Stimulated activated naive CD8-positive, alpha-beta T cell treated with anti-CD3 and anti-CD28 coated beads, Interleukin-15, amount 100 ng/mL, for 72 hours (primary cell): ENCODE data around the gene TRIM32.

Experiments
- ATAC-seq: fragments of 150-1000 bp; cut with Tn5 transposase; 2 replicates; pipeline ENCODE4 v1.10.0; 2021; ENCODE audit warnings: mild to moderate bottlenecking, moderate library complexity
- DNase-seq, 2 donors: peaks; one replicate each; pipeline ENCODE4 v3.0.0; 2021 to 2022
- H3K27ac Mint-ChIP-seq, 2 donors: one replicate each; pipeline ENCODE4 v1.8.0; 2022; ENCODE audit warnings: mild to moderate bottlenecking in 2 of 2, mixed read lengths in 2 of 2, moderate library complexity in 2 of 2
- H3K27me3 Mint-ChIP-seq: one replicate; pipeline ENCODE4 v1.8.0; 2022; ENCODE audit warnings: mixed read lengths
- H3K4me1 Mint-ChIP-seq: one replicate; pipeline ENCODE4 v1.8.0; 2022; ENCODE audit warnings: mild to moderate bottlenecking, mixed read lengths
- H3K4me3 Mint-ChIP-seq, 2 donors: one replicate each; pipeline ENCODE4 v1.8.0; 2022; ENCODE audit warnings: mild to moderate bottlenecking in 2 of 2, mixed read lengths in 2 of 2, moderate library complexity in 1 of 2
- H3K9me3 Mint-ChIP-seq, 2 donors: one replicate each; pipeline ENCODE4 v1.8.0; 2022; ENCODE audit warnings: mixed read lengths in 2 of 2

TRIM32 gene

DNA sequence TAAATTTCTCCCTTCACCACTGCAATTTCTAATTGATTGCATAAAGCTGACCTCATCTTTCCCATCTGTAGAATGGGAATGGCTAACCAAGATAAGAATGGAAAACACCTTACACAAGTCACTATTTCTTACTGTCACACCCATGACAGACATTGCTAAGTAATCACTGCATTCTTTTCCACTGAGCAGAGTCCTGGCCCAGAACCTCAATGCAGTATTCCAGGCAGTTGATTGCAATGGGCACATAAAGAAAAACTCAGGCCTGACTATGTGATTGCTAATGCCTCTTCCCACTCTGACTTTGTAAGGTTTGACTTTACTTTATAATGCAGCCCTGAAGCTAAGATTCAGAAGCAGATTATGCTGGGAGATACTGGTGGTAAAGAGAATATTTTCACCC lies 29.3 kb downstream of the TRIM32 start:
- DNase-seq (no peak), ATAC-seq (no peak)
- no peaks in the 10 kb centered on the region for H3K4me1 Mint-ChIP-seq
- no peak overlapping the region for H3K27ac Mint-ChIP-seq
- no peaks in the 10 kb centered on the region for H3K27me3 Mint-ChIP-seq
- H3K4me3 Mint-ChIP-seq = no peak overlapping the region
- peaks cover 8 to 10% of the 10 kb centered on the region in 2 donors for H3K9me3 Mint-ChIP-seq

DNA sequence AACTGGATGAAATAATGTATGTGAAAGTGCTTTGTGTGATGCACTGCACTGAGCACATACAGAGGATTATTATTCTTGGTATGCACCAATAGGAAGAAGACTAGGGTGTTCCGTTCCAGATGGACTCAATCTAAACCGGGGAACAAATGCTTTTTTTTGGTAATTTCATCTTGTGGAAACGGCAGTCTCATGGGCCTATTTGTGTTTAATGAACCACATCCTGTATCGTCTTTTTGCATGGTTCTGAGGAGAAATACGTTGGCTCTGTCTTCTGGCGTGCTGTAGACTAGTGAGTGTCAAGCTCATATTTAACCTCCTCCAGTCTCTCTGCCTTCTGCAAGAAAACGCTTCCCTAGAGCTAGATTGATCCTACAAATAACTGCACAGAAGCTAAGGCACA lies 30.0 kb downstream of the TRIM32 start:
- Mint-ChIP-seq H3K9me3 (peaks cover 10% of the 10 kb centered on the region in 2 donors), H3K27ac (no peak overlapping the region), H3K4me3 (no peak overlapping the region), H3K4me1 (no peaks in the 10 kb centered on the region), H3K27me3 (no peaks in the 10 kb centered on the region)
- ATAC-seq (no peak), DNase-seq (no peak)

DNA sequence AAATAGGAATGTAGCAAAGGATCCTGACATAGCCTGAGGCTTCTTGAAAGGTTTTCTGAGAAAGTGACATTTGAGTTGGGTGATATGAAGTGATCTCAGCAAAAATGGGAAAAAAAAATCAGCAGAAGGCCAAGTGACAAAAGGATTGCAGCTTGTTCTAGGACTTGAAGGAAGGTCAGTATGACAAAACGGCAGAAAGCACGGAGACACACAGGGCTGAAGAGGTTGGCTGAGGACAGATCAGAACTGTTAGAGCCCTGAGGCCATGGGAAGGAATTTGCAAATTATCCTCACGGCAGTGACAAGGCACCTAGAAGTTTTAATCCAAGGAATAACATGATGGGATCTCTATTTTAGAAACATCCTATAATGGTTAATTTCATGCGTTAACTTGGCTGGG lies 31.0 kb downstream of the TRIM32 start:
- Mint-ChIP-seq H3K9me3 (peaks cover 10% of the 10 kb centered on the region in 2 donors), H3K27ac (no peak overlapping the region), H3K27me3 (no peaks in the 10 kb centered on the region), H3K4me3 (no peak overlapping the region), H3K4me1 (no peaks in the 10 kb centered on the region)
- ATAC-seq = no peak
- no peak for DNase-seq

DNA sequence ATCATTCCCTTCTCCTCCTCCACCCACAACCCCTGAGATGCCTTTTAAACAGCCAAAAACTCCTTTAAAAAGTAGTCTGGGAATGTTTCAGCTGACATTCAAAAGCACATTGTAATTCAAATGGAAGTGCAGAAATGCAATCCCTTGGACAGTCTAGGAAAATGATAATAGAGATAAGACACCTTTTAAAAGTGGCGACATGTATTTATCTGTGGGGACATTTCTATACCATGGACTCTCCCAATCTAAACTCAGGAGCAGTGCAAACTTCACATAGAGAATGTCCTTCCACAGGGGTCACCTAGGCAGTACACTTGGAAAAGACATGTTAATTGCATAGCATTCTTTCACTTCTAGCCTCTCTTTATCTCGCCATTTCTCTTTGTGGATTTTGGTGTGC lies 33.0 kb downstream of the TRIM32 start:
- ATAC-seq = no peak
- Mint-ChIP-seq H3K27me3 (no peaks in the 10 kb centered on the region), H3K4me1 (no peaks in the 10 kb centered on the region), H3K4me3 (no peak overlapping the region), H3K27ac (peak overlapping the region in 1 of 2 donors; percentile 4), H3K9me3 (peaks cover 10% of the 10 kb centered on the region in 2 donors)
- no peak for DNase-seq

DNA sequence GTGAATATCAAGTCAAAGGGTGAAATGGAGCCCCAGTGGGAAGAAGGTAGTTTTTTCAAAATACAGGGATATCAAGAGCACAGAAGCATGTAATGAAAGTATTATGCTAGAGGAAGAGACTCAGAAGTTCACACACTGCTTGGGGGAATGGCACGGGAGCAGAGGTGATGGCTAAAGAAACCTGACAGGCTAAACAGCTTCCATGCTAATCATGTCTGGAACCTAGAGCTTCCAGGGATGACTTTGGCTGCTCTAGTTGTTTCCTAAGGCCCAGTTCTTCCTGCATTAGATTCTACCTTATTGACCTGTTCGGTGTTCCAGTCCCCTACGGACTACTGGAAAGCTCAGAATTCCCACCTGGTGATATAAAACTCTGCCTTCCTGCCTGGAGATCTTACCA lies 34.3 kb downstream of the TRIM32 start:
- H3K27me3 Mint-ChIP-seq = no peaks in the 10 kb centered on the region
- ATAC-seq (no peak), DNase-seq (no peak)
- H3K4me1 Mint-ChIP-seq = no peaks in the 10 kb centered on the region
- H3K4me3 Mint-ChIP-seq = no peak overlapping the region
- H3K27ac Mint-ChIP-seq = no peak overlapping the region
- peaks cover 10% of the 10 kb centered on the region in 2 donors for H3K9me3 Mint-ChIP-seq

DNA sequence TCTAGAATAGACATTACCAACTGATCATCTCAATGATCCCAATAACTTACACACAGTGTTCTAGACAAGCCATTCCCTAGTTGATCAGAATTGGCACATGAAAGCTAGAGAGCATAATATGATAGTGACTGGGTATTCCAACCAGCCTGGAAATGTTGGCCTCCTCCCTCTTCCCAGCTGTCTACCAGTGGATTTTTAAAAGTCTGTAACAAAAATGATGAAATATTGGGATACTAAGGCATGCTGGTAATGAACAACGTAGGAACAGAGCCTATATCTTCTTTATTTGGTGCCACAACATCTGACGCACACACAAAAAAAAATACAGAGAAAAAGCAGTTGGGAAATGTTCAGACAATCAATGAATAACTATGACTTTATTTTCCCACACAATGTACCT lies 34.8 kb downstream of the TRIM32 start:
- Mint-ChIP-seq H3K4me3 (no peak overlapping the region), H3K4me1 (no peaks in the 10 kb centered on the region), H3K9me3 (peaks cover 10% of the 10 kb centered on the region in 2 donors), H3K27me3 (no peaks in the 10 kb centered on the region), H3K27ac (no peak overlapping the region)
- DNase-seq (no peak), ATAC-seq (no peak)

DNA sequence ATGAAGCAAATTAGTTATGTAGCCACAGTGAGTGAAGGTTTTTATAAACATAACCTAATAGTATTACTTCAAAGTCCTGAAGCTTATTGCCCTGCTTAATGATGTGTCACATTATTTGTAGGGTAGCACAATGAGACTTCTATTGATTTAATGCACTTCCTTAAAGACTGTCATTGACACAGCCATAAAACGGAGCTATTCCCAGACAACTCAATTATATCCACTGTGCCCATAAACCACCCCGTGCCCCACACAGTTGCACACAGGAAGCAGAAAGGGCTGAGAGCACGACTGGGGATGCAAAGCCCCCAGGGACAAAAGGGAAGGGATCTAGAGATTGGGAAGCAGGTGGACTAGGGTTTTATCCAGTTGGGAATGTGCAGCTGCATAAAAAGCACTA lies 37.0 kb downstream of the TRIM32 start:
- H3K9me3 Mint-ChIP-seq = peaks cover 6 to 10% of the 10 kb centered on the region in 2 donors
- H3K4me3 Mint-ChIP-seq = no peak overlapping the region
- H3K4me1 Mint-ChIP-seq = no peaks in the 10 kb centered on the region
- ATAC-seq (no peak), DNase-seq (no peak)
- no peak overlapping the region for H3K27ac Mint-ChIP-seq
- H3K27me3 Mint-ChIP-seq = peaks cover 4% of the 10 kb centered on the region

DNA sequence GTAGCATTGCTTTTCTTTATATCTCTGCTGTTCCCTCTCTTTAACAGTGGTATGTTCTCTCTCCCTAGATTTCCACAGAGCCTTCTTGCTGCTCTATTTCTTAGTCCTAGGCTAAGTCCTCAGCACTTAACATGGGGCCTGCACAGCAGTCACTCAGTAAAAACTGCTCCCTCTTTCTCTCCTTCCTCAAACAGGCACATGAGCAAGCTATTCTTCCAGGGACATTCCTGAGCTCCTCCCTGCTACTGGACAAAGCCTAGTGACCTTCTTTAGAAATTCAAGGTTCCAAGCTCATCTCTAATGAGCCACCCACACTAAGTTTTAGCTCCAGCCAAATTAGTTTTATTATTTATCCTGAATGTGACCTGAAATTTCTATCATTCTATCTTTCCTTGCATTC lies 39.5 kb downstream of the TRIM32 start:
- peaks cover 7% of the 10 kb centered on the region for H3K27me3 Mint-ChIP-seq
- DNase-seq (no peak), ATAC-seq (no peak)
- no peaks in the 10 kb centered on the region for H3K9me3 Mint-ChIP-seq
- H3K4me3 Mint-ChIP-seq = no peak overlapping the region
- no peaks in the 10 kb centered on the region for H3K4me1 Mint-ChIP-seq
- H3K27ac Mint-ChIP-seq = no peak overlapping the region

DNA sequence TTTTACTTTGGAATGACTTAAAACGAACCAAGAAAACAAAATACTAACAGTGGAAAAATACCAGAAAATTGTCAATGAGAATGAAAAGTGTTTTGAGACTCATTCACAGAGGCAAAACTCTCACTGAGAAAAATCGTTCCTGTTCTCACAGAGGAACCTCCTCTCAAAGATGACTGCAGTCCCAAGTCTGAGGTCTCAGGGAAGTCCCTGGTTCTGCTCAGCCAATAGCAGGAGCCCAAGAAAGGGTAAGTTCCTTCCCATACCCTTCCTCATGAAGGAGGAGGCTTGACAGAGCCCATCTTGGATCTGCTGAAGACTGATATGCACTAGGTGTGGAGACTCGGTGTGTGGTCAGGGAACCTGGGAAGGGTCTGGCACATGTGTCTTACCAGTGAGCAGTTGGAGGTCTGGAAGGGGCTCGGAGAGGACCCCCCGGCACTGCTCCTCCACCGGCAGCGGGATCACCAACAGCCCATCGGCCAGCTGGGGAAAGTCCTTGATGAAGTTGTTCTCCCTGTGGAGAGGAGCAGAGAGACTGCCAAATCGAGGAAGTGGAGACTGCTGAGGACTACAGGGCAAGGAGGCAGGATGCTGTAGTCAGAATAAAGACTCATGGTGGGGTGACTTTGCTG lies 46.0 kb downstream of the TRIM32 start:
- DNase-seq (no peak), ATAC-seq (no peak)
- Mint-ChIP-seq H3K9me3 (no peaks in the 10 kb centered on the region), H3K27me3 (peaks cover 49% of the 10 kb centered on the region), H3K27ac (no peak overlapping the region), H3K4me1 (peaks cover 7% of the 10 kb centered on the region), H3K4me3 (no peak overlapping the region)

DNA sequence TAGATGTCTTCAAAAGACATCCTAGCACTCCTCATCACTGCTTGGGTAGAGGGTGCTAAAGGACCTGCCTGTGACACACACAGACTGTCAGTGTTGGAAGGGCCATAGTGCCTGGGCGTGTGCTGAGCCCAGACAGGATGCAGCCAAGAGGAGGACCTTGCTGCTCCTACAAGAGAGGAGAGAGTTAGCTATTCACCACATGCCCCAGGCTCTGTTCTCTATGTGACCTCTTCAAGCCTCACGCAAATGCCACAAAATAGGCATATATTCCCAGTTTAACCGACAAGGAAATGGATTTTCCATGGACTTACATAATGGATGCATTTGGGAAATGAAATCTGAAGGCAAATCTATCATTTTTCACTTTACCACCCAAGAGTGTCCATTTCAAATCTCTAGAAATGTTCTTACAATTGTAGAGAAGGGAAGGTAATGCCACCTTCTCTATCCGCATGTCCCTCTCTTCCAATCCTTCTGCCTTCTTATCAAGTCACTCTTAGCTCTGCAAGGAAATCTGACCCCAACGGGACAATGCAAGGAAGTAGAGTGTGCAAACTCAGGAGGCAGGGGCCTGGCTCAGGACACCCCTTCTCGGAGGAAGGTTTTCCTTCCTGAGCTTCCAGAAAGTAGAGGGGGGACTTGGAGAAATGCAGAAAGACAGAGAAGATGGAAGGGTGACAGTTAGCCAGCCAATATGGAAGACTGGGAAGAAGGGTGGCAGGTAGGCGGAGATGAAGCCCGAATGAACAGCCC lies 49.5 kb downstream of the TRIM32 start:
- H3K27me3 Mint-ChIP-seq = peaks cover 42% of the 10 kb centered on the region
- no peak overlapping the region for H3K4me3 Mint-ChIP-seq
- H3K27ac Mint-ChIP-seq = no peak overlapping the region
- ATAC-seq = no peak
- no peak for DNase-seq
- H3K4me1 Mint-ChIP-seq = peaks cover 7% of the 10 kb centered on the region
- no peaks in the 10 kb centered on the region for H3K9me3 Mint-ChIP-seq

DNA sequence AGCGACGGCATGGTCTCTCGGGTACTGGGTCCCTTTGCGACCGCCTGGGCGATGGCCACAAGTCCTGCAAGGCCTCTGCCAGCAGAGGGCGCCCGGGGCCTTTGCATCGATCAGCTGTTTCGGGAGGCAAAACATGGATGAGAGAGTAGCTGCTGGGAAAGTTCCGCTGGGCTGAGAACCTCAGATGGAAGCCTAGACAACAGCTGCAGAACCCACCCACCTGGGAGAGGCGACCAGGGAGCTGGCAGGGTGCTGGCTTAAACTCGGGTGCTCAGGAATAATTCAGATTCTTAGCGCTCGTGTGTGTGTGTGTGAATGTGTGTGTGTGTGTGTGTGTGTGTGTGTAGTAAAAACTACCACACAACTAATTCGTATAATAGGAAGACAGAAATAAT lies 50.0 kb downstream of the TRIM32 start:
- ATAC-seq = peak; percentile 65

DNA sequence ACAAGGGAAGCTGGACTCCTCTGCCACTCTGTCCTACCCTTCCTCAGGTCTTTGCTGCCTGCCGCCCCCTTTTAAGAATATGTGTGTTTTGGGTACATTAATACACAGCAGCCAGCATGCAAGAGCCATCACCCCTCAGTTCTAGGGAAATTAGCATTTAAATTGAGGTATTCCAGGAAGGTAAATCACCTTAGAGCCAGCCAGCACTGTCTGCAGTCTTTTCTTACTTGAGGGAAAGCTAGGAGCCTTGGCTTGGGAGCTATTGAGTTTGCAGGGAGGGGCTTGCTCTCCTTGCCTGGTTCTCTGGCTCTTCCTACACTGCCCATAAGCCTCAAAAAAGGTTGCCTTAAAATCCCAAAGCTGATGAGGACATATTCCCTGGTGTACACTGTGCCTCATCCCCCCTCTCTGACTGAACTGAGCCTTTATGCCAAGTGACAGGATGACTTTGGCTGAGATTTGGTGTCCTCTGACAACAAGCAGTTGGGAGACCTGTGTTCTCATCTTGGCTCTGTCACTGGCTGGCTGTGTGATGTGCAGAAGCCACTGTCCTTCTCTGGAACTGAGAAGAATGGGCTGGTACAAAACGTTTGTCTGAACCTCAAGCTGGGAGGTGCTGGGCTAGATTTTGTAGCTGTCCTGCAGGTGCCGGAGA lies 54.1 kb downstream of the TRIM32 start:
- Mint-ChIP-seq H3K9me3 (no peaks in the 10 kb centered on the region), H3K4me3 (no peak overlapping the region), H3K4me1 (peaks cover 7% of the 10 kb centered on the region), H3K27ac (no peak overlapping the region), H3K27me3 (peaks cover 22% of the 10 kb centered on the region)
- no peak for ATAC-seq
- DNase-seq = no peak

More for the DNA sequence above, 50.0 kb downstream of the TRIM32 start:
- Mint-ChIP-seq H3K4me1 (peaks cover 7% of the 10 kb centered on the region), H3K4me3 (no peak overlapping the region), H3K27ac (no peak overlapping the region), H3K27me3 (peaks cover 40% of the 10 kb centered on the region), H3K9me3 (no peaks in the 10 kb centered on the region)
- peak; percentile 53 to 54 for DNase-seq

DNA sequence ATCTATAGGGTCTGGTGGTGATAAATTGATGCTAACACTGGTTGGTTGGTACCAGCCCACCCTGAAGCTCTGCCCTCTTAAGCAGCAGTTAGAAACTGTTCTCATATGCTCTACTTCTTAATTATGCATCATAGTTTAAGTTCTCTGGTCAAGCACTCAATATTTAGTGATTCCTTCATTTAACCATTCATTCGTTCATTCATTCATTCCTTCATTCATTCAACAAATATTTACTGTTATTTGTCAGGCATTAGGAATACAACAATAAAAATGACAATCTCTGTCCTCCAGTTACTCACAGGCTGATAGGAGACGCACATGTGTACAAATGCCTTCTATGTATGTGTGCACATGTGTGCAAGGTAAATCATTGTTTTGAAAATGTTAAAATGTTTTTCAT lies 54.6 kb downstream of the TRIM32 start:
- Mint-ChIP-seq H3K27me3 (peaks cover 19% of the 10 kb centered on the region), H3K9me3 (no peaks in the 10 kb centered on the region), H3K27ac (no peak overlapping the region), H3K4me1 (peaks cover 5% of the 10 kb centered on the region), H3K4me3 (no peak overlapping the region)
- DNase-seq (no peak), ATAC-seq (no peak)

DNA sequence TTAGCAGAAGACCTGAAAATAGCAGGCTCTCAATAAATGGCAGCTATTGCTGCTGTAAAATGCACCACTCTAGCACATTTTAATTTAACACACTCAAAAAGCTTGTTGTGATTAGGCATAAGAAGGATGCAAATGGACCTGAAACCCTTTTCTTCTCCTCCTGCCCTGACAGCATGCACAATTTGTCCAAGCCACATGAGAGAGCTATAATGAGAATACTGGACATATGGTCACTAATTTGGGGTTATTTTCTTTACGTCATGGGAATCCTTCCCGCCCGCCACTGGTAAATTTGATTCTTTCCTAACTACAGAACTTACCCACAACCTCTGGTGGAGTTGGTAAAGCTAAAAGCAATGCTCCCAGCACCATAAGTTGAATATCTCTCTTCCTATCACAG lies 62.1 kb downstream of the TRIM32 start:
- no peak overlapping the region for H3K27ac Mint-ChIP-seq
- no peaks in the 10 kb centered on the region for H3K4me1 Mint-ChIP-seq
- H3K9me3 Mint-ChIP-seq = no peaks in the 10 kb centered on the region
- DNase-seq (no peak), ATAC-seq (no peak)
- no peak overlapping the region for H3K4me3 Mint-ChIP-seq
- H3K27me3 Mint-ChIP-seq = peaks cover 37% of the 10 kb centered on the region

DNA sequence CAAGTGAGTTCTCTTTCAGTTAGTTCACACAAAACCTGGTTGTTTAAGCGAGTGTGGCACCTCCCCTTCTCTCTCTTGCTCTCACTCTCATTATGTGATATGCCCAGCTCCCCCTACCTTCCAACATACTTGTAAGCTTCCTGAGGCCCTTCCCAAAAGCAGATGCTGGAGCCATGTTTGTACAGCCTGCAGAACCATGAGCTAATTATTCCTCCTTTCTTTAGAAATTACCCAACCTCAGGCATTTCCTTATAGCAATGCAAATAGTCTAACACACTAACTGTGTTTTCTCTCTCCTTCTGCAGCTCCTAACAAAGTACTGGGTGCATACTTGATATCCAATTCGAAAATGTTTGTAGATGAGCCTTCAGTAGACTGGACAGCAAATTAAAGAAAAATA lies 62.7 kb downstream of the TRIM32 start:
- H3K27me3 Mint-ChIP-seq = peaks cover 37% of the 10 kb centered on the region
- no peaks in the 10 kb centered on the region for H3K4me1 Mint-ChIP-seq
- no peaks in the 10 kb centered on the region for H3K9me3 Mint-ChIP-seq
- DNase-seq (no peak), ATAC-seq (no peak)
- no peak overlapping the region for H3K4me3 Mint-ChIP-seq
- H3K27ac Mint-ChIP-seq = no peak overlapping the region

DNA sequence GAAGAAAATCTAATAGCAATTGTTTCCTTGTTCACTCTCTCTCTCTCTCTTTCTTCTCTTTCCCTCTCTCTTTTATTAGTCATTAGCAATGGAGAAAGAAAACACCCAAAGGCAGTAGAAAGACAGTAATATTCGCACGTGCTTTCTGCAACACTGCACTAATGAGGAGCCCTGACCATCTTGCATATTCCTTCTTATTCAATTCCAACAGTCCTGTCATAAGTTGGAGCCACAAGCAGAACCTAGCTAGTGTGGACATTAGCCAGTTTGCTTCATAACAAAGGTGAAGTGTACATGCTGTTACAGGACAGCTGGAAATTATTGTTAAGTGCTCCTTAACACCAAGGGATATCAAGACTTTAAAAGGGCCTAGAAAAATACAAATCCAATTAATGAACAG lies 63.4 kb downstream of the TRIM32 start:
- H3K27me3 Mint-ChIP-seq = peaks cover 37% of the 10 kb centered on the region
- no peak overlapping the region for H3K27ac Mint-ChIP-seq
- no peak overlapping the region for H3K4me3 Mint-ChIP-seq
- DNase-seq (no peak), ATAC-seq (no peak)
- H3K4me1 Mint-ChIP-seq = no peaks in the 10 kb centered on the region
- peaks cover 0 to 3% of the 10 kb centered on the region in 2 donors for H3K9me3 Mint-ChIP-seq
